ENCODE data around the gene TRIOBP.

The TRIOBP gene

GRCh38 chr22:37705205-37705604 lies 8.4 kb downstream of the TRIOBP start:
- DNase-seq, result no peak
- no peaks in the 10 kb centered on the region for H3K9me3 ChIP-seq (ENCODE audit: severe bottlenecking)
- no peak for TF ChIP-seq CTCF (IDR thresholded peaks at IDR 0.05; ENCODE audit: low read depth, low read length)
- H3K27me3 ChIP-seq (ENCODE audit: insufficient read depth, low read depth, severe bottlenecking), result no peaks in the 10 kb centered on the region
- H3K27ac ChIP-seq, result no peak overlapping the region
- no peak overlapping the region for H3K4me3 ChIP-seq (ENCODE audit: low read depth, low read length)
- H3K36me3 ChIP-seq, result no peaks in the 10 kb centered on the region

- Histone ChIP-seq H3K27ac (no peak overlapping the region), H3K9me3 (ENCODE audit: severe bottlenecking) (no peaks in the 10 kb centered on the region), H3K36me3 (no peaks in the 10 kb centered on the region), H3K27me3 (ENCODE audit: insufficient read depth, low read depth, severe bottlenecking) (no peaks in the 10 kb centered on the region), H3K4me3 (ENCODE audit: low read depth, low read length) (no peak overlapping the region)
- TF ChIP-seq CTCF (IDR thresholded peaks at IDR 0.05; ENCODE audit: low read depth, low read length), result no peak
- no peak for DNase-seq
These were observed 12.0 kb downstream of the TRIOBP start for GRCh38 chr22:37708580-37709444.

GRCh38 chr22:37709445-37709765 lies 12.6 kb downstream of the TRIOBP start:
- no peaks in the 10 kb centered on the region for H3K36me3 ChIP-seq
- no peak for TF ChIP-seq CTCF (IDR thresholded peaks at IDR 0.05; ENCODE audit: low read depth, low read length)
- no peaks in the 10 kb centered on the region for H3K9me3 ChIP-seq (ENCODE audit: severe bottlenecking)
- no peak overlapping the region for H3K4me3 ChIP-seq (ENCODE audit: low read depth, low read length)
- no peak for DNase-seq
- no peak overlapping the region for H3K27ac ChIP-seq
- H3K27me3 ChIP-seq (ENCODE audit: insufficient read depth, low read depth, severe bottlenecking), result no peaks in the 10 kb centered on the region

GRCh38 chr22:37710675-37711074 lies 13.8 kb downstream of the TRIOBP start:
- Histone ChIP-seq H3K4me3 (ENCODE audit: low read depth, low read length) (no peak overlapping the region), H3K9me3 (ENCODE audit: severe bottlenecking) (no peaks in the 10 kb centered on the region), H3K27me3 (ENCODE audit: insufficient read depth, low read depth, severe bottlenecking) (no peaks in the 10 kb centered on the region), H3K36me3 (no peaks in the 10 kb centered on the region), H3K27ac (no peak overlapping the region)
- DNase-seq, result no peak
- TF ChIP-seq CTCF (IDR thresholded peaks at IDR 0.05; ENCODE audit: low read depth, low read length), result no peak

GRCh38 chr22:37711490-37711889 lies 14.6 kb downstream of the TRIOBP start:
- DNase-seq, result no peak
- H3K9me3 ChIP-seq (ENCODE audit: severe bottlenecking), result no peaks in the 10 kb centered on the region
- no peaks in the 10 kb centered on the region for H3K27me3 ChIP-seq (ENCODE audit: insufficient read depth, low read depth, severe bottlenecking)
- no peak for TF ChIP-seq CTCF (IDR thresholded peaks at IDR 0.05; ENCODE audit: low read depth, low read length)
- no peaks in the 10 kb centered on the region for H3K36me3 ChIP-seq
- H3K27ac ChIP-seq, result no peak overlapping the region
- no peak overlapping the region for H3K4me3 ChIP-seq (ENCODE audit: low read depth, low read length)

- no peak overlapping the region for H3K27ac ChIP-seq
These were observed 16.9 kb downstream of the TRIOBP start for GRCh38 chr22:37713761-37714160.

More at GRCh38 chr22:37713761-37714160, 16.9 kb downstream of the TRIOBP start:
- no peak overlapping the region for H3K4me3 ChIP-seq (ENCODE audit: low read depth, low read length)
- no peak for DNase-seq
- H3K27me3 ChIP-seq (ENCODE audit: insufficient read depth, low read depth, severe bottlenecking), result no peaks in the 10 kb centered on the region
- H3K9me3 ChIP-seq (ENCODE audit: severe bottlenecking), result no peaks in the 10 kb centered on the region
- TF ChIP-seq CTCF (IDR thresholded peaks at IDR 0.05; ENCODE audit: low read depth, low read length), result no peak
- no peaks in the 10 kb centered on the region for H3K36me3 ChIP-seq

Data from WERI-Rb-1 (cell line).